ENCODE measurements around the gene CHRNA7.
"Not testable (repeated sequence)": the region's sequence is repeated elsewhere in the genome, so short reads cannot be mapped to it uniquely, and the experiment has no call there.

The CHRNA7 gene

GRCh38 chr15:32123473-32123872 lies 93.2 kb downstream of the CHRNA7 start:
- Histone ChIP-seq H3K4me3 (ENCODE audit: low read depth in 1 of 2, low read length in 2 of 2) (no peak overlapping the region), H3K27ac (ENCODE audit: low read length) (no peak overlapping the region), H3K9me3 (ENCODE audit: control insufficient read depth in 1 of 2, low read length in 2 of 2) (no peaks in the 10 kb centered on the region), H3K36me3 (ENCODE audit: control insufficient read depth in 1 of 2, insufficient read depth in 2 of 2, low read length in 2 of 2) (no peaks in the 10 kb centered on the region), H3K27me3 (ENCODE audit: low read depth, low read length) (no peaks in the 10 kb centered on the region), H3K4me1 (ENCODE audit: control insufficient read depth in 1 of 2, insufficient read depth in 2 of 2, low read length in 2 of 2) (no peaks in the 10 kb centered on the region)

- H3K27ac ChIP-seq (ENCODE audit: low read length), result no peak overlapping the region
- no peak overlapping the region for H3K4me3 ChIP-seq (ENCODE audit: low read depth in 1 of 2, low read length in 2 of 2)
- no peaks in the 10 kb centered on the region for H3K4me1 ChIP-seq (ENCODE audit: control insufficient read depth in 1 of 2, insufficient read depth in 2 of 2, low read length in 2 of 2)
- H3K9me3 ChIP-seq (ENCODE audit: control insufficient read depth in 1 of 2, low read length in 2 of 2), result no peaks in the 10 kb centered on the region
- H3K36me3 ChIP-seq (ENCODE audit: control insufficient read depth in 1 of 2, insufficient read depth in 2 of 2, low read length in 2 of 2), result no peaks in the 10 kb centered on the region
- H3K27me3 ChIP-seq (ENCODE audit: low read depth, low read length), result no peaks in the 10 kb centered on the region
Measured at GRCh38 chr15:32124726-32125125, 94.4 kb downstream of the CHRNA7 start.

- H3K27me3 ChIP-seq (ENCODE audit: low read depth, low read length), result no peaks in the 10 kb centered on the region
- no peak overlapping the region for H3K4me3 ChIP-seq (ENCODE audit: low read depth in 1 of 2, low read length in 2 of 2)
- no peaks in the 10 kb centered on the region for H3K36me3 ChIP-seq (ENCODE audit: control insufficient read depth in 1 of 2, insufficient read depth in 2 of 2, low read length in 2 of 2)
- no peaks in the 10 kb centered on the region for H3K9me3 ChIP-seq (ENCODE audit: control insufficient read depth in 1 of 2, low read length in 2 of 2)
- no peaks in the 10 kb centered on the region for H3K4me1 ChIP-seq (ENCODE audit: control insufficient read depth in 1 of 2, insufficient read depth in 2 of 2, low read length in 2 of 2)
- H3K27ac ChIP-seq (ENCODE audit: low read length), result no peak overlapping the region
Measured at GRCh38 chr15:32125595-32125994, 95.3 kb downstream of the CHRNA7 start.

- no peak overlapping the region for H3K27ac ChIP-seq (ENCODE audit: low read length)
Measured at GRCh38 chr15:32129815-32130214, 99.5 kb downstream of the CHRNA7 start.

GRCh38 chr15:32130823-32131222 lies 100.5 kb downstream of the CHRNA7 start:
- H3K4me3 ChIP-seq (ENCODE audit: low read depth in 1 of 2, low read length in 2 of 2), result no peak overlapping the region
- H3K9me3 ChIP-seq (ENCODE audit: control insufficient read depth in 1 of 2, low read length in 2 of 2), result no peaks in the 10 kb centered on the region
- H3K36me3 ChIP-seq (ENCODE audit: control insufficient read depth in 1 of 2, insufficient read depth in 2 of 2, low read length in 2 of 2), result no peaks in the 10 kb centered on the region
- H3K4me1 ChIP-seq (ENCODE audit: control insufficient read depth in 1 of 2, insufficient read depth in 2 of 2, low read length in 2 of 2), result no peaks in the 10 kb centered on the region
- H3K27me3 ChIP-seq (ENCODE audit: low read depth, low read length), result no peaks in the 10 kb centered on the region
- no peak overlapping the region for H3K27ac ChIP-seq (ENCODE audit: low read length)

More at GRCh38 chr15:32129815-32130214, 99.5 kb downstream of the CHRNA7 start:
- Histone ChIP-seq H3K9me3 (ENCODE audit: control insufficient read depth in 1 of 2, low read length in 2 of 2) (no peaks in the 10 kb centered on the region), H3K4me3 (ENCODE audit: low read depth in 1 of 2, low read length in 2 of 2) (no peak overlapping the region), H3K36me3 (ENCODE audit: control insufficient read depth in 1 of 2, insufficient read depth in 2 of 2, low read length in 2 of 2) (no peaks in the 10 kb centered on the region), H3K27me3 (ENCODE audit: low read depth, low read length) (no peaks in the 10 kb centered on the region), H3K4me1 (ENCODE audit: control insufficient read depth in 1 of 2, insufficient read depth in 2 of 2, low read length in 2 of 2) (no peaks in the 10 kb centered on the region)

GRCh38 chr15:32131803-32132202 lies 101.5 kb downstream of the CHRNA7 start:
- H3K27me3 ChIP-seq (ENCODE audit: low read depth, low read length), result no peaks in the 10 kb centered on the region
- H3K4me1 ChIP-seq (ENCODE audit: control insufficient read depth in 1 of 2, insufficient read depth in 2 of 2, low read length in 2 of 2), result no peaks in the 10 kb centered on the region

GRCh38 chr15:32132859-32133258 lies 102.5 kb downstream of the CHRNA7 start:
- Histone ChIP-seq H3K36me3 (ENCODE audit: control insufficient read depth in 1 of 2, insufficient read depth in 2 of 2, low read length in 2 of 2) (no peaks in the 10 kb centered on the region), H3K9me3 (ENCODE audit: control insufficient read depth in 1 of 2, low read length in 2 of 2) (no peaks in the 10 kb centered on the region), H3K27ac (ENCODE audit: low read length) (no peak overlapping the region), H3K27me3 (ENCODE audit: low read depth, low read length) (no peaks in the 10 kb centered on the region), H3K4me3 (ENCODE audit: low read depth in 1 of 2, low read length in 2 of 2) (no peak overlapping the region), H3K4me1 (ENCODE audit: control insufficient read depth in 1 of 2, insufficient read depth in 2 of 2, low read length in 2 of 2) (no peaks in the 10 kb centered on the region)

More at GRCh38 chr15:32131803-32132202, 101.5 kb downstream of the CHRNA7 start:
- Histone ChIP-seq H3K9me3 (ENCODE audit: control insufficient read depth in 1 of 2, low read length in 2 of 2) (no peaks in the 10 kb centered on the region), H3K4me3 (ENCODE audit: low read depth in 1 of 2, low read length in 2 of 2) (no peak overlapping the region), H3K36me3 (ENCODE audit: control insufficient read depth in 1 of 2, insufficient read depth in 2 of 2, low read length in 2 of 2) (no peaks in the 10 kb centered on the region), H3K27ac (ENCODE audit: low read length) (no peak overlapping the region)

- Histone ChIP-seq H3K4me3 (ENCODE audit: low read depth in 1 of 2, low read length in 2 of 2) (no peak overlapping the region), H3K27me3 (ENCODE audit: low read depth, low read length) (no peaks in the 10 kb centered on the region), H3K27ac (ENCODE audit: low read length) (no peak overlapping the region), H3K9me3 (ENCODE audit: control insufficient read depth in 1 of 2, low read length in 2 of 2) (peaks cover 0 to 3% of the 10 kb centered on the region in 2 donors), H3K36me3 (ENCODE audit: control insufficient read depth in 1 of 2, insufficient read depth in 2 of 2, low read length in 2 of 2) (no peaks in the 10 kb centered on the region), H3K4me1 (ENCODE audit: control insufficient read depth in 1 of 2, insufficient read depth in 2 of 2, low read length in 2 of 2) (no peaks in the 10 kb centered on the region)
Measured at GRCh38 chr15:32134842-32135241, 104.5 kb downstream of the CHRNA7 start.

GRCh38 chr15:32135335-32135734 lies 105.0 kb downstream of the CHRNA7 start:
- H3K27me3 ChIP-seq (ENCODE audit: low read depth, low read length), result no peaks in the 10 kb centered on the region
- no peaks in the 10 kb centered on the region for H3K36me3 ChIP-seq (ENCODE audit: control insufficient read depth in 1 of 2, insufficient read depth in 2 of 2, low read length in 2 of 2)
- H3K9me3 ChIP-seq (ENCODE audit: control insufficient read depth in 1 of 2, low read length in 2 of 2), result peaks cover 0 to 3% of the 10 kb centered on the region in 2 donors
- no peak overlapping the region for H3K27ac ChIP-seq (ENCODE audit: low read length)
- no peak overlapping the region for H3K4me3 ChIP-seq (ENCODE audit: low read depth in 1 of 2, low read length in 2 of 2)
- H3K4me1 ChIP-seq (ENCODE audit: control insufficient read depth in 1 of 2, insufficient read depth in 2 of 2, low read length in 2 of 2), result no peaks in the 10 kb centered on the region

- H3K4me1 ChIP-seq (ENCODE audit: control insufficient read depth in 1 of 2, insufficient read depth in 2 of 2, low read length in 2 of 2); H3K27me3 ChIP-seq (ENCODE audit: low read depth, low read length); H3K9me3 ChIP-seq (ENCODE audit: control insufficient read depth in 1 of 2, low read length in 2 of 2); H3K4me3 ChIP-seq (ENCODE audit: low read depth in 1 of 2, low read length in 2 of 2); H3K36me3 ChIP-seq (ENCODE audit: control insufficient read depth in 1 of 2, insufficient read depth in 2 of 2, low read length in 2 of 2); H3K27ac ChIP-seq (ENCODE audit: low read length): not testable (repeated sequence)
Measured at GRCh38 chr15:32145512-32145911, 115.2 kb downstream of the CHRNA7 start.

GRCh38 chr15:32148833-32149555 lies 118.7 kb downstream of the CHRNA7 start:
- Histone ChIP-seq H3K27me3 (ENCODE audit: low read depth, low read length) (no peaks in the 10 kb centered on the region), H3K27ac (ENCODE audit: low read length) (no peak overlapping the region), H3K9me3 (ENCODE audit: control insufficient read depth in 1 of 2, low read length in 2 of 2) (no peaks in the 10 kb centered on the region), H3K4me3 (ENCODE audit: low read depth in 1 of 2, low read length in 2 of 2) (no peak overlapping the region), H3K36me3 (ENCODE audit: control insufficient read depth in 1 of 2, insufficient read depth in 2 of 2, low read length in 2 of 2) (no peaks in the 10 kb centered on the region), H3K4me1 (ENCODE audit: control insufficient read depth in 1 of 2, insufficient read depth in 2 of 2, low read length in 2 of 2) (no peaks in the 10 kb centered on the region)

- Histone ChIP-seq H3K27me3 (ENCODE audit: low read depth, low read length) (no peaks in the 10 kb centered on the region), H3K36me3 (ENCODE audit: control insufficient read depth in 1 of 2, insufficient read depth in 2 of 2, low read length in 2 of 2) (no peaks in the 10 kb centered on the region), H3K9me3 (ENCODE audit: control insufficient read depth in 1 of 2, low read length in 2 of 2) (no peaks in the 10 kb centered on the region), H3K4me1 (ENCODE audit: control insufficient read depth in 1 of 2, insufficient read depth in 2 of 2, low read length in 2 of 2) (no peaks in the 10 kb centered on the region), H3K4me3 (ENCODE audit: low read depth in 1 of 2, low read length in 2 of 2) (no peak overlapping the region), H3K27ac (ENCODE audit: low read length) (no peak overlapping the region)
Measured at GRCh38 chr15:32152574-32152973, 122.3 kb downstream of the CHRNA7 start.
